NCI-H2107 treated with DMSO at 0.1 percent for 48 hours (cell line): ENCODE results near the gene MYO15B.
A peak's percentile ranks its signal among the peaks of the same experiment; 100 is the strongest.
"Not testable (repeated sequence)": the region's sequence is repeated elsewhere in the genome, so short reads cannot be mapped to it uniquely, and the experiment has no call there.

Experiments used
- DNase-seq: peaks from one replicate; lab custom pipeline; 2025; ENCODE audit not compliant: unreplicated experiment; lab: John Stamatoyannopoulos, UW

MYO15B gene

GRCh38 chr17:75575197-75575596 lies 12.4 kb upstream of the MYO15B start:
- DNase-seq = no peak

GRCh38 chr17:75575728-75576127 lies 11.9 kb upstream of the MYO15B start:
- DNase-seq = no peak

- no peak for DNase-seq
Observed at GRCh38 chr17:75576661-75577060, 10.9 kb upstream of the MYO15B start.

- DNase-seq = not testable (repeated sequence)
Observed at GRCh38 chr17:75581121-75581725, 6.4 kb upstream of the MYO15B start.

GRCh38 chr17:75583197-75583596 lies 4.4 kb upstream of the MYO15B start:
- not testable (repeated sequence) for DNase-seq

GRCh38 chr17:75584849-75585175 lies 2.8 kb upstream of the MYO15B start:
- no peak for DNase-seq

GRCh38 chr17:75588596-75589011 lies 1.0 kb downstream of the MYO15B start:
- DNase-seq = no peak

GRCh38 chr17:75589012-75589918 lies 1.7 kb downstream of the MYO15B start:
- peak; percentile 77 for DNase-seq

- no peak for DNase-seq
Observed at GRCh38 chr17:75589919-75590303, 2.3 kb downstream of the MYO15B start.

GRCh38 chr17:75590314-75590761 lies 2.7 kb downstream of the MYO15B start:
- DNase-seq = no peak

GRCh38 chr17:75590849-75591721 lies 3.5 kb downstream of the MYO15B start:
- DNase-seq = no peak

GRCh38 chr17:75591722-75592302 lies 4.2 kb downstream of the MYO15B start:
- no peak for DNase-seq

GRCh38 chr17:75592348-75593020 lies 4.9 kb downstream of the MYO15B start:
- DNase-seq = no peak

- DNase-seq = not testable (repeated sequence)
Observed at GRCh38 chr17:75593430-75593829, 5.8 kb downstream of the MYO15B start.

GRCh38 chr17:75594499-75595283 lies 7.1 kb downstream of the MYO15B start:
- no peak for DNase-seq

- DNase-seq = no peak
Observed at GRCh38 chr17:75595284-75595919, 7.8 kb downstream of the MYO15B start.

- no peak for DNase-seq
Observed at GRCh38 chr17:75595920-75596313, 8.3 kb downstream of the MYO15B start.

GRCh38 chr17:75596320-75597087 lies 8.9 kb downstream of the MYO15B start:
- DNase-seq = no peak
